HG03196 (cell line): ENCODE measurements around the gene UCMA.

ENCODE experiments used
- ATAC-seq: cut with Tn5 transposase; IDR thresholded peaks from one replicate; pipeline ENCODE4 v1.9.1; 2021; ENCODE audit not compliant: unreplicated experiment

UCMA gene

DNA sequence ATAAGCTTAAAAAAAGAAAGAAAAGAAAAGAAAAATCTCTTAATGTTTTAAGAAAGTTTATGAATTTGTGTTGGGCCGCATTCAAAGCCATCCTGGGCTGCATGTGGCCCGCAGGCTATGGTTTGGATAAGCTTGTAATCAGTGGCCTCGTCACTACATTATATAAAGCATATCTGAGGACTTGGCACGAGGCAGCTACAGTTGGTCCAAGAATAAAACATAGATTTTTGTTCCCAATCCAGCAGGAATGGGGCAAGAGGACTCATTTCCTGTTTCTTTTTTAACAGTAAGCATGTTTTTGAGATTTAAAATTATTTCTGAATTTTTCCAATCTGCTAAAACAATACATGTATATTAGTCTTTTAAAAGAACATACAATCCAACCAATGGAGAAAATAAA, 44.2 kb downstream of the UCMA start:
- no peak for ATAC-seq

DNA sequence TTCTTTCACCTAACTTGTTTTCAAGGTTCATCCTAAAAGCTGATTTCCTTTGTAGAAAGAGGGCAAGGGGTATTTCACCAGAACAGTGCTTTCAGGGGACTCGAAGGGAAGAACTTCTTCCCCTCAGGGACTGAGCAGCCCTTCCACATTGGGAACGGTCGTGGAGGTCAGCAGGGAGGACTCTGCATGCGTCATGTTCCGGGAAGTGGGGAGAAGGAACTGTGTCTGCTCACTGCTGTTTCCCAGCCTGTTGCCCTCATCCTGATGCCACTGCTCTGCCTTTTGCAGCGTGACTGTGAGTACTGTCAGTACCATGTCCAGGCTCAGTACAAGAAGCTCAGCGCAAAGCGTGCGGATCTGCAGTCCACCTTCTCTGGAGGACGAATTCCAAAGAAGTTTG, 45.6 kb downstream of the UCMA start:
- no peak for ATAC-seq

GRCh38 chr10:13187135-13187534, 47.0 kb downstream of the UCMA start:
- no peak for ATAC-seq

DNA sequence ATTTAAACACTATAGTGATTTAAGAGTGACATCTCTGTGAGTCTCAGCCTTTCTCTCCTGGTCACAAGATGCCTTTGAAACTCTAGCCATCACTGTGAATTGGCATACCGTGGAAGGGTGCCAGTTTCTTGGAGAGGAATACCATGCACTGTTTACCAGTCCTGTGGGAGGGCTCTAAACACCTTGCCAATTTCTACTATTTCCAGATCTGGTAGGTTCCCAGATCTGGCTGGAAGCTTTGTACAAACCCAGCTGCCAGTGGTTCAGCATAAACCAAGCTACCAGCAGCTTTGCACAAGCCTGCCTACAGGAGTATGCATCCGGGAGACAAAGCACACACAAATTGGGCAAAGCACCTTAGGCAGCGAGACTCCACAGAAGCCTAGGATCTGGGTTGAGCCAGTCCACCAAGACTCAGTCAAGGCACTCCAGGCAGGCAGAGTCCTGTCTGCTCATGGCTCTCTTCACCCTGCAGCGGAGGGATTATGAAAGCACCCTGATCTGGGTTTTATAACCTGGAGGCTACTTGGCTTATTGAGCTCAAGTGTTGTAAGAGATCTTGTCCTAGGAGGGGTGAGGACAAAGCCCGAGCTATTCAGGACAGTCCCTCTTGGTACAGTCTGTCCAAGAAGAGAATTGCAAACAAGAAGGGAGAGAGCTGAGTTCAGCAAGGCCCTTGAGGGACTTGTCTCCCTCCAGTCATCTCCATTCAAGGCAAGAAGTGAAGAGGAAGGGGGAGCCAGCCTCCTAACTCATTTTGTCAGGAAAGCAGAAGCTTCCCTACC, 49.3 kb downstream of the UCMA start:
- no peak for ATAC-seq

GRCh38 chr10:13184276-13184675, 49.9 kb downstream of the UCMA start:
- no peak for ATAC-seq

DNA sequence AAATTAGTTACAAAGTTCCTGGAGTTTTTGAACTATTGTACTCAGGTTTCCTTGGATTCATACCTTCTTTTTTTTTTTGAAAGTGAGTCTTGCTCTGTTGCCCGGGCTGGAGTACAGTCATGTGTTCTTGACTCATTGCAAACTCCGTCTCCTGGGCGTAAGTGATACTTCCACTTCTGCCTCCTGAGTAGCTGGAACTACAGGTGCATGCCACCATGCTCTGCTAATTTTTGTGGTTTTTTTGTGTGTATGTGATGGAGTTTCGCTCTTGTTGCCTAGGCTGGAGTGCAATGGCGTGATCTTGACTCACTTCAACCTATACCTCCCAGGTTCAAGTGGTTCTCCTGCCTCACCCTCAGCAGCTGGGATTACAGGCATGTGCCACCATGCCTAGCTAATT, 50.5 kb downstream of the UCMA start:
- ATAC-seq, result no peak

DNA sequence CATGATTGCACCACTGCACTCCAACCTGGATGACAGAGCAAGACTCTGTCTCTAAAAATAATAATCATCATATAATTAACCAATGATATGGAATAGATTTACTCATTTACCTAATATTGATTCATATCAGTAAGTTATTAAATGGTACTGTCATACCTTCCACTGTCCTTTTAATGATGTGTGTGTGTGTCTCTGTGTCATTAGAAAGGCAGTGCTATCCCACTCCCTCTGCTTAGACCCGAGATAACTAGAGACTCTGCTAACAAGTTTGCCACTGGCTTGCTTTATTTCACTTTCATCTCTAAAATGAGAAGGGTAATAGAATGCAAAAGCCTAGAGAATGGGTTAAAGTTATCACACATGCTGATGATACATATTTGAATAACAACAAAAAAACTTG, 51.8 kb downstream of the UCMA start:
- no peak for ATAC-seq

GRCh38 chr10:13180788-13181187, 53.4 kb downstream of the UCMA start:
- no peak for ATAC-seq

GRCh38 chr10:13173616-13174015, 60.6 kb downstream of the UCMA start:
- ATAC-seq, result no peak
